ENCODE data around the gene ACP7.
"Not testable (repeated sequence)": the region's sequence is repeated elsewhere in the genome, so short reads cannot be mapped to it uniquely, and the experiment has no call there.

ACP7 gene, protein sequence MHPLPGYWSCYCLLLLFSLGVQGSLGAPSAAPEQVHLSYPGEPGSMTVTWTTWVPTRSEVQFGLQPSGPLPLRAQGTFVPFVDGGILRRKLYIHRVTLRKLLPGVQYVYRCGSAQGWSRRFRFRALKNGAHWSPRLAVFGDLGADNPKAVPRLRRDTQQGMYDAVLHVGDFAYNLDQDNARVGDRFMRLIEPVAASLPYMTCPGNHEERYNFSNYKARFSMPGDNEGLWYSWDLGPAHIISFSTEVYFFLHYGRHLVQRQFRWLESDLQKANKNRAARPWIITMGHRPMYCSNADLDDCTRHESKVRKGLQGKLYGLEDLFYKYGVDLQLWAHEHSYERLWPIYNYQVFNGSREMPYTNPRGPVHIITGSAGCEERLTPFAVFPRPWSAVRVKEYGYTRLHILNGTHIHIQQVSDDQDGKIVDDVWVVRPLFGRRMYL

GRCh38 chr19:39083983-39084731, at the start of gene ACP7:
TSS of gene ACP7 (plus strand) at chr19:39084368. CDS start at chr19:39085270, 902 bp downstream.
- peak in 1 of 2 donors; percentile 29 for DNase-seq

DNA sequence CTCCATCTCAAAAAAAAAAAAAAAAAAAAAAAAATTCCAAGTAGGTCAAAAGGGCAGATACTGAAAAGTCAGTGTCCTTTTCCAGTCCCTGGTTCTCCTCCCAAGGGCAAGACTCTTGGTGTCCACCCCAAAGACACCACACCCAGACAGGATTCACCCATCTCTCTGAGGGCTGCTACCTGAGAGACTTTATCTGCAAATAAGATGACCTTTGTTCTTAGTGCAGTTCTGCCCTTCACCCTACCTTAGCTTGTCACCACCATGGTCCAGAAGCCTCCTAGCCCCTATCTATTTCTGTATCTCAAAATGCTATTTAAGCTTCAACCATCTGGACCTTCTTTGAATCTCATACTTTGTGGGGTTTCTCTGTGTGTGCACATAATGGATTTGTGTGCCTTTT, 47.6 kb upstream of the ACP7 start:
- no peak for DNase-seq

- DNase-seq = no peak
These were observed 47.0 kb upstream of the ACP7 start for GRCh38 chr19:39037194-39037593.

- DNase-seq = peak in 1 of 2 donors; percentile 13
These were observed 46.1 kb upstream of the ACP7 start for GRCh38 chr19:39038098-39038497.

- no peak for DNase-seq
These were observed 38.7 kb upstream of the ACP7 start for GRCh38 chr19:39045506-39045905.

DNA sequence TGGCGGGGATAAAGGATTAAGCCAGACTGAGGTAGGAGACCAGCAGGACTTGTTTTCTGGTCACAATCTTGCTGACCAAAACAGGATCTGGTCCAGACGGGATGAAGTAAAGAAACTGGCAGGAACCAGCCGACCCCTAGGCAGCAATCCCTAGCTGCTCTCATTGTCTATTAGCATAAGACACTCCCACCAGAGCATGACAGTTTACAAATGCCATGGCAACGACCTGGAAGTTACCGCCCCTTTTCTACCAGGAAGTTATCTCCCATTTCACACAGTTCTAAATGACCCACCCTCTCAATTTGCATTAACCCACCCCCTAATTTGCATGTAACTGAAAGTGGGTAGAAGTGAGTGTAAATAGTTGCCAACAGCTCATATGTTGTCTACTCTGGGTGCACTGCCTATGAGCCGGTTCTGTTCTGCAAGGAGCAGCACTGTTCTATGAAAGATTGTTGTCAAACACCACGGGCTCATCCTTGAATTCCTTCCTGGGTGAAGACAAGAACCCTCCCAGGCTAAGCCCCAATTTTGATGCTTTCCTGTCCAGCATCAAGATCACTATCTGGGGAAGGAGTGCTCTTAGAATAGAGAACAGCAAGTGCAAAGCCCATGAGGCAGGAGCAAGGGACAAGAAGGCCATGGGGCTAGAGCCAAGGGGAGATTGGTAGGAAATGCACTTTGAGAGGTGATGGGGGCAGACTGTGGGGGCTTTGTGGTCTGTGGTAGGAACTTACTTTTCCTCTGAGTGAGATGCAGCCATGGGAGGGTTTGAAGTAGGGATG, 37.9 kb upstream of the ACP7 start:
- no peak for DNase-seq

DNA sequence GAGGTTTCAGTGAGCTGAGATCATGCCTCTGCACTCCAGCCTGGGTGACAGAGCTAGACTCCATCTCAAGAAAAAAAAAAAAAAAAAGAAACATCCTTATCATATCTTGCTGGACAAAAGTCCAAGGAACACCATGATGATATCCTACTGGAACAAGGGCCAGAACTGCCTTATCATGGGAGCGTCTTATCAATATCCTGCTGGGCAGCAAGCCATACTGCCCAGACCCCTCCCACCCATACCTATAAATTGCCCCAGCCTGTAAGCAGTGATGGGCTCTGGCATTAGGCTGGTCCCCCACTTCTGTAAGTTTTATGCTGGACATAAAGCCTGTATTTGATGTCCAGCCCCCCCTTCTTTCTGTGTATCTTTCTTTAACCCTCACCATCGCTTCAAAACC, 37.1 kb upstream of the ACP7 start:
- DNase-seq = no peak

GRCh38 chr19:39052243-39052746, 31.9 kb upstream of the ACP7 start:
- DNase-seq = peak; percentile 75 to 77

DNA sequence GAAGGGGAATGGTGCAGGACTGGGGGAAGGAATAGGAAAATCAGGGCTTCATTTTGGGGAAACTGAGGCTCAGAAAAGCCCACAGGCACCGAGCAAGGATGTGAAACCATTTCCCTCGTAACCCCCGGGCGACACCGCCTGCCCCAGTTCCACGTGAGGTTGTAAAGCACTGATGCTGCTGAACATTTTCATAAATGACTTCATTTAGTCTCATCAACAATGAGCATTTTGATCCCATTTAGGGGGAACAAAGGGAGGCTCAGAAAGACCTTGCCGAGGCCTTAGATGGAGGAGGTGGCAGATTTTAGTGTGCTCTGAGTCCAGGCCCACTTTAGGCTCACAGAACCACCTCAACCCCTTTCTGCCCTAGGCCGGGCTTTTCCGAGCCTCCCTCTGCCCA, 31.3 kb upstream of the ACP7 start:
- no peak for DNase-seq

GRCh38 chr19:39053276-39054090, 30.7 kb upstream of the ACP7 start:
- no peak for DNase-seq

GRCh38 chr19:39054091-39054470, 30.1 kb upstream of the ACP7 start:
- DNase-seq = no peak

DNA sequence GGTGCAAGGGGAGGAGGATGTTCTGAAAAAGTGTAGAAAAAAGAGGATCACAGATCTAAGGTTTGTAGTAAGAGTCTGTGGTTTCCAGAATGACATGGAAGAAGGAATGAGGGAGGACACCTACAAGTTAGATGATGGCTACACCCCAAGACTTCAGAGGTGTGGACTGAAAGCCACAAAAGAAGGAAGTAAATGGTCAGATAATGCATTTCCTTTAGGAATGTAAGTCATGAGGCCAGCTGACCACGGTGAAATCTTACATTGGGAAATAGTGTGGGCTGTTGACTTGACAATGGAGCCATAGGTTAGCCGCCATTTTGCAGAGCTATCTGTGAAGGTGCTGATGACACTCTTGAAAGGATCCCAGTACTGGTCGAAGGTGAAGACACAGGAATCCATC, 26.6 kb upstream of the ACP7 start:
- no peak for DNase-seq

DNA sequence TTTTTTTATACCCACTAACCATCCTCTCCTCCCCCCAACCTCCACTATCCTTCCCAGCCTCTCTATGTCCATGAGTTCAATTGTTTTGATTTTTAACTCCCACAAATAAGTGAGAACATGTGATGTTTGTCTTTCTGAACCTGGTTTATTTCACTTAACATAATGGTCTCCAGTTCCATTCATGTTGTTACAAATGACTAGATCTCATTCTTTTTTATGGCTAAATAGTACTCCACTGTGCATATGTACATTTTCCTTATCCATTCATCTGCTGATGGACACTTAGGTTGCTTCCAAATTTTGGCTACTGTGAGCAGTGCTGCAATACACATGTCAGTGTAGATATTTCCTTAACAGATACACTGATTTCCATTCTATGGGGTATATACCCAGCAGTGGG, 24.9 kb upstream of the ACP7 start:
- no peak for DNase-seq

DNA sequence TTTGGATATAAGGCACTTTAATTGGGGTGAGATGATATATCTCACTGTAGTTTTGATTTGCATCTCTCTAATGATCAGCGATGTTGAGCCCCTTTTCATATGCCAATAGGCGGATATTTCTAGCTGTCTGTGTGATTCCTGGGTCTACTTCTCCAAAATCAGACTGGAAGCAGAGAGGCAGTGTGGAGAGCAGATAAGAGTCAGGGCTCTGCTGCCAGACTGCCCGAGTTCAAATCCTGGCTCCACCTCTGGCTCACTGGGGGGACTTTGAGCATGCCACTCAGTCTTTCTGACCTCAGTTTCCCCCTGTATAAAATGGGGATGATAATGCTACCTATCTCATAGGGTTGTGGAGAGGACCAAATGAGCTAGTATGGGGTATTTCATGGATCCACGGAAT, 24.0 kb upstream of the ACP7 start:
- DNase-seq = no peak

DNA sequence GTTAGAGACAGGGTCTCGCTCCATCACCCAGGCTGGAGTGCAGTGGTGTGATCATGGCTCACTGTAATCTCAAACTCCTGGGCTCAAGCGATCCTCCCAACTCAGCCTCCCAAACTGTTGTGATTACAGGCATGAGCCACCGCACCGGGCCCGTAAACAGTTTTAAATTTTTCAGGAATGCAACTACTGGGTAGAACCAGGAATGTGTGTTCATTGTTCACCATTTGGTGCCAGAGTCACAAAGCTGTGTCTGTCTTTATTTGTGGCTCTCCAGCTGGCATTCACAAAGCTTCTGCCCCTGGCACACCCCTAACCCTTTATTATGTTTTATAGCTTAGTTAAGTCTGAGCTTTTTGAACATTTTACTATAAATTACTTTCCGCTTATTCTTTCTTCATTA, 19.8 kb upstream of the ACP7 start:
- no peak for DNase-seq

DNA sequence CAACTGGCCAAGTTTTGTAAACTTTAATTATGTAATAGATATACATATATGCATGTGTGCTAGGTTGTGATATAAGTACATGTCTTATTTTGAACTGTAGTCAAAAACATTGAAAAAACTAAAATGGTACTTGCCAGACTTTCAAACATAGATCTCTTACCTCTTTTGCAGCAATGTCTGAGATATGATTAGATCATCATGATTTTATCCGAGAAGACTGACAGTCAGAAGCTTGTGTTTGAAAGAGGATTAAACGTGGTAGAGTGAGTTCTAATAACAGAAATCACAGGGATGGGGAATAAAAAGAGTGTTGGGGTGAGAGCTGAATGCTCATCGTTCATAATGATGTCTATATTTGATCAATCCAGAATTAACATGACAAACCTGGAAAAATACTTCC, 18.2 kb upstream of the ACP7 start:
- DNase-seq = no peak

- no peak for DNase-seq
These were observed 17.1 kb upstream of the ACP7 start for GRCh38 chr19:39067104-39067503.

GRCh38 chr19:39068259-39068658, 15.9 kb upstream of the ACP7 start:
- not testable (repeated sequence) for DNase-seq

DNA sequence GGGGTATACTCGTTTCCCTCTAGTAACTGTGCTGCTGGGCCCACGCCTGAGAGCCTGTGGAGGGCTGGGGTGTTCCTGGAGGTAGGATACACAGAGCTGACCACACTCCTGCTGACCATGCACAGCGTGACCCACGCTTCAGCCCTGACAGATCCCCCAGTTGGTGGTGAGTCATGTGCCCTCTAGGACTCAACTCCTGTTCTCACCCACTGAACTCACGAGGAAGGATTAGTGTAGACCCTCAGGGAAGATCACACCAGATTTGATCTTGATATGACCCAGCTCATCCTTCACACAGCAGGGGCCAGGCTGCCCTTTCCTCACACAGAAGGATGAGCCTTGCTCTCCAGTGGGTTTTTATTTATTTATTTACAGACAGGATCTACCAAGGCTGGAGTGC, 13.3 kb upstream of the ACP7 start:
- no peak for DNase-seq

DNA sequence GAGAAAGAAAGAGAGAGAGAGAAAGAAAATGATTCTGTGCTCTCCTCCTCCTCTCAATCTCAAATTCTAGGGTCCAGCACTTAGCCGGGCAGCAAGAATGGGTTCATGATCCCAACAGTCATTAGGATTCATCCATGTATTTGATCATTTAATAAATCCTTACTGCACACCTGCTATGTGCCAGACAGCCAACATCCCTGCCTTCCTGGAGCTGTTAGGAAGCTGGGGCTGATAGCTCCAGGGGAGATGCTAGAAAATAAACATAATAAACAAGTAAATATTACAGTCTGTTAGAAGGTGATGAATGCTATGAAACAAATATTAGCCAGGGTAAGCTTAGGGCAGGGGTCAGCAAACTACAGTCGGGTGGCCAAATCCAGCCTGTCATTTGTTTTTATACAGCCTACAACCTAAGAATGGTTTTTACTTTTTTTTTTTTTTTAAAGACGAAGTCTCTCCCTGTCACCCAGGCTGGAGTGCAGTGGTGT, 9.9 kb upstream of the ACP7 start:
- no peak for DNase-seq

DNA sequence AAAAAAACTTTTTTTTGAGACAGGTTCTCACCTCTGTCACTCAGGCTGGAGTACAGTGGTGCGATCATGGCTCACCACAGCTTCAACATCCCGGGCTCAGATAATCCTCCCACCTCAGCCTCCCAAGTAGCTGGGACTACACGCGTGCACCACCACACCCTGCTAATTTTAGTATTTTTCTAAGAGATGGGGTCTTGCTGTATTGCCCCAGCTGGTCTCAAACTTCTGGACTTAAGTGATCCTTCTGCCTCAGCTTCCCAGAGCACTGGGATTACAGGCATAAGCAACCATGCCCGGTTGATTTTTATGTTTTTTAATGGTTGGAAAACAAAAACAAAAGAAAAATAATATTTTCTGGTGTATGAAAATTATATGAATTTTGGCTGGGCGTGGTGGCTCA, 9.2 kb upstream of the ACP7 start:
- DNase-seq = no peak

DNA sequence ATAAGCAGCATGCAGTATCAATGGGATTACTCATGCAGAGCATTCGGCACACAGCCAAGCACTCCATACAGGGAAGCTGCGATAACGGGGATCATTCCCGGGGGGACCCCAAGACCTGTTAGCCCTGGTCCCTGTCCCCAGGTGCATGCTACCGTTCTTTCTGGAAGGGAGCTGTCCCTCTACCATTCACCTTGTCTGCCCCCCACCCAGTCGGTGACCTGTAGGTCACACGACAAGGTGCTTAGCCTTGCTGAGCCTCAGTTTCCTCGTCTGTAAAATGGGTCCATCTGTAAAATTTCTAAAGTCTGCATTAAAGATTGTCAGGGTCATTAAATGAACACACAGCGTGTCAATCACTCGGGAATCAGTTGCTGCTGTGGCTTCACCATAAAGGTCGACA, 6.8 kb upstream of the ACP7 start:
- DNase-seq = no peak
